Measurements from ENCODE around the gene MINDY4.

- TF ChIP-seq, protein P1, sequence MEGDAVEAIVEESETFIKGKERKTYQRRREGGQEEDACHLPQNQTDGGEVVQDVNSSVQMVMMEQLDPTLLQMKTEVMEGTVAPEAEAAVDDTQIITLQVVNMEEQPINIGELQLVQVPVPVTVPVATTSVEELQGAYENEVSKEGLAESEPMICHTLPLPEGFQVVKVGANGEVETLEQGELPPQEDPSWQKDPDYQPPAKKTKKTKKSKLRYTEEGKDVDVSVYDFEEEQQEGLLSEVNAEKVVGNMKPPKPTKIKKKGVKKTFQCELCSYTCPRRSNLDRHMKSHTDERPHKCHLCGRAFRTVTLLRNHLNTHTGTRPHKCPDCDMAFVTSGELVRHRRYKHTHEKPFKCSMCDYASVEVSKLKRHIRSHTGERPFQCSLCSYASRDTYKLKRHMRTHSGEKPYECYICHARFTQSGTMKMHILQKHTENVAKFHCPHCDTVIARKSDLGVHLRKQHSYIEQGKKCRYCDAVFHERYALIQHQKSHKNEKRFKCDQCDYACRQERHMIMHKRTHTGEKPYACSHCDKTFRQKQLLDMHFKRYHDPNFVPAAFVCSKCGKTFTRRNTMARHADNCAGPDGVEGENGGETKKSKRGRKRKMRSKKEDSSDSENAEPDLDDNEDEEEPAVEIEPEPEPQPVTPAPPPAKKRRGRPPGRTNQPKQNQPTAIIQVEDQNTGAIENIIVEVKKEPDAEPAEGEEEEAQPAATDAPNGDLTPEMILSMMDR (IDR thresholded peaks at IDR 0.05; ENCODE audit: insufficient read depth, low read length): no peak
- TF ChIP-seq POLR2AphosphoS5 (IDR thresholded peaks at IDR 0.05; ENCODE audit: low read depth) (no peak), REST (IDR thresholded peaks at IDR 0.05; ENCODE audit: insufficient replicate concordance, low read depth) (no peak), SPI1 (IDR thresholded peaks at IDR 0.05; ENCODE audit: borderline replicate concordance, low read depth) (no peak)
These were observed 143.9 kb downstream of the MINDY4 start for GRCh38 chr7:30915005-30915601.

Data from HL-60 (cell line).